Gastroesophageal sphincter (tissue), 3 donors: ENCODE data around the gene SH3RF1.

Source experiments
- CTCF ChIP-seq, 4 experiments: fragments of 200-600 bp in 2 of 4; fragments of 450-650 bp in 2 of 4; sonication (generic) in 1 of 4; IDR thresholded peaks; one replicate each; pipeline ENCODE4 v1.5.1; 2017 to 2019; ENCODE audit warnings: antibody characterized with exemption in 4 of 4, mild to moderate bottlenecking in 2 of 4, moderate library complexity in 2 of 4
- EP300 ChIP-seq: sonication (generic); formaldehyde crosslinking; IDR thresholded peaks from one replicate; pipeline ENCODE4 v1.6.1; 2017; ENCODE audit warnings: antibody characterized with exemption, mild to moderate bottlenecking
- POLR2A ChIP-seq, 2 donors: fragments of 450-650 bp; IDR thresholded peaks; one replicate each; pipeline ENCODE4 v1.6.1; 2017; ENCODE audit warnings: antibody characterized with exemption in 2 of 2, mild to moderate bottlenecking in 2 of 2, moderate library complexity in 1 of 2
- POLR2AphosphoS5 ChIP-seq: sonication (generic); formaldehyde crosslinking; IDR thresholded peaks from one replicate; pipeline ENCODE4 v1.6.1; 2017; ENCODE audit warnings: antibody characterized with exemption

DNA sequence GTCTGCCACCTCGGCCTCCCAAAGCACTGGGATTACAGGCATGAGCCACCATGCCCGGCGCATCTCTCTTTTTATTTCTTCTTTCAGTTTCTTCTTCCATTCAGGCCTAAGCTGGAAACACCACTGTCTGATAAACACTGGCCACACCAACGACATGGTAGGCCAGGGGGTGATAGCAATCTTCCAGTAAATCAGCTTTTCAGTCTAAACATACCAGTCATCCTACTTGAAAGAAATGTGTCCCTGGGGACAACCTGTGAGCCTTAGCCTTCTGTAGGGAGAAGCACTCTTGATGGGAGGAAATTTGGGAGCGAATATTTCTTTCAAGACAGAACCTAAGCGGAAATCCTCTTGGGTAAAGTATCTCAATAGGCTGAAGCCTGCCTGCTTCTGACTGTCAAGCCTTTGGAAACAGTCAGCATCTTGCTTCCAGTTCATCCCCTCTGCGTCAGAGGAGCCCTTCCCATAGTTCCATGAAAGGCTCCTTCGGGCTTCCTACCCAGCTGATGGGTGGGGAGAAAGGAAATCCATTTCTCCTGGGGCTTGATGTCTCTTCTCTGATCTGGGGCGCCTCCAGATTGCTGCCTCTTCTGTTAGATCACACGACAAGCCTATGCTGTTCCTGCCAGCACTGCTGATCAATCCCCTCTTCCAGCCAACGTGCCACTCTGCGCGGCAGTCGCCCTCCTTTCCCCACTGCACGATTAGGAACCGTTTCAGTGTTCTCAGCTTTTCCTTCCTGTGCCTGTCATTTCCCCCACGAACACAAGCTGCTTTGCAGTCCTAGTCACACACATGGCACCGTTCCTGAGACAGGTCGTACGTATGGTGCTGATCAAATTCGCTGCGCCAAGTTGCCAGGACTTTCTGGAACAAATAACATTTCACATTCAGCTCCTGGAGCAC lies 211.2 kb downstream of the SH3RF1 start:
- TF ChIP-seq CTCF (IDR thresholded peaks at IDR 0.05) (no peak), POLR2A (IDR thresholded peaks at IDR 0.05) (no peak), POLR2AphosphoS5 (no peak), EP300 (no peak)
